Caco-2 (cell line): ENCODE data around the gene SFSWAP. TPM values are rescaled to one million over a fixed set of nuclear protein-coding genes. Genes with fewer than 3 reads are reported as not detected.

Experiments used
- BruUV-seq: library from RNA; stranded (reverse); fragments of 400-500 nt; replicated peaks from 2 replicates; lab custom pipeline; 2021; lab: Mats Ljungman, UMichigan
- CTCF ChIA-PET: fragments of 300-600 bp; sonication (Branson Sonifier 250); formaldehyde crosslinking; loops from one replicate; lab custom pipeline; 2022; ENCODE audit warnings: antibody characterized with exemption; lab: Charles Lee
- POLR2A ChIA-PET: fragments of 300-600 bp; sonication (Branson Sonifier 250); formaldehyde crosslinking; loops from one replicate; lab custom pipeline; 2022; ENCODE audit warnings: antibody characterized with exemption; lab: Charles Lee
- DNase-seq, 2 experiments: peaks; one replicate each; pipeline versions ENCODE4 v3.0.0 to v3.0.0-alpha.2; 2020 to 2022
- H3K27me3 ChIP-seq: replicated peaks from 2 replicates; pipeline ENCODE4 v1.6.0; 2011; ENCODE audit warnings: low read length; ENCODE audit not compliant: control insufficient read depth, insufficient read depth
- H3K36me3 ChIP-seq: 2 replicates; pipeline ENCODE4 v1.5.1; 2011; ENCODE audit warnings: low read length; ENCODE audit not compliant: control insufficient read depth, insufficient read depth
- H3K4me1 ChIP-seq: fragments of 250-450 bp; sonication (Bioruptor Pico); 2 replicates; pipeline ENCODE4 v1.5.1; 2020; ENCODE audit warnings: mild to moderate bottlenecking
- H3K4me3 ChIP-seq: 2 replicates; pipeline ENCODE4 v1.5.1; 2011; ENCODE audit warnings: low read depth, mild to moderate bottlenecking, control low read depth, low read length
- H3K9me3 ChIP-seq: fragments of 250-450 bp; sonication (Bioruptor Pico); 2 replicates; pipeline ENCODE4 v1.5.1; 2020; ENCODE audit warnings: mild to moderate bottlenecking, moderate library complexity
- H3K27ac Mint-ChIP-seq: one replicate; pipeline ENCODE4 v1.8.0; 2022; ENCODE audit warnings: mixed read lengths; ENCODE audit not compliant: unreplicated experiment
- H3K27me3 Mint-ChIP-seq: one replicate; pipeline ENCODE4 v1.8.0; 2022; ENCODE audit warnings: mixed read lengths; ENCODE audit not compliant: insufficient read depth, unreplicated experiment
- H3K36me3 Mint-ChIP-seq: one replicate; pipeline ENCODE4 v1.8.0; 2022; ENCODE audit warnings: mild to moderate bottlenecking, mixed read lengths; ENCODE audit not compliant: insufficient read depth, unreplicated experiment
- H3K4me1 Mint-ChIP-seq: one replicate; pipeline ENCODE4 v1.8.0; 2022; ENCODE audit warnings: low read depth, mixed read lengths; ENCODE audit not compliant: unreplicated experiment
- H3K4me3 Mint-ChIP-seq: one replicate; pipeline ENCODE4 v1.8.0; 2022; ENCODE audit warnings: mild to moderate bottlenecking, moderate library complexity, mixed read lengths; ENCODE audit not compliant: unreplicated experiment
- H3K9me3 Mint-ChIP-seq: one replicate; pipeline ENCODE4 v1.8.0; 2022; ENCODE audit warnings: mixed read lengths; ENCODE audit not compliant: unreplicated experiment
- CTCF ChIP-seq, 2 experiments: fragments of 200-600 bp in 1 of 2; IDR thresholded peaks; 1 replicate in 1 of 2; 2 replicates in 1 of 2; pipeline versions ENCODE4 v1.5.1 to v1.8.0; 2011 to 2022; ENCODE audit warnings: antibody characterized with exemption in 1 of 2, control low read depth in 1 of 2, inconsistent platforms in 1 of 2, low read depth in 1 of 2, low read length in 1 of 2, mild to moderate bottlenecking in 1 of 2, moderate library complexity in 1 of 2; ENCODE audit not compliant: insufficient read depth in 1 of 2, severe bottlenecking in 1 of 2, unreplicated experiment in 1 of 2
- intact Hi-C: fragments of 100-400 bp; cut with micrococcal nuclease; formaldehyde crosslinking; loops from one replicate; pipeline ENCODE4 v1.10.0; 2022; ENCODE audit not compliant: unreplicated experiment
- total RNA-seq: library from RNA; stranded (reverse); gene quantifications from 2 replicates; pipeline ENCODE4 v1.2.3, GENCODE V29; 2022

SFSWAP gene
- total RNA-seq, 1 experiment from 2014 or later = 42.3 TPM

GRCh38 chr12:131818821-131819585 lies 108.1 kb downstream of the SFSWAP start:
- Histone ChIP-seq H3K36me3 (no peaks in the 10 kb centered on the region), H3K9me3 (no peaks in the 10 kb centered on the region), H3K27me3 (no peaks in the 10 kb centered on the region), H3K4me1 (peaks cover 3% of the 10 kb centered on the region; the same call in 1 of the 2 replicates), H3K4me3 (no peak overlapping the region)
- BruUV-seq = no TSS peak
- ChIA-PET CTCF (no interaction called here), POLR2A (no interaction called here)
- intact Hi-C loops = no loop called here
- Mint-ChIP-seq H3K4me3 (no peak overlapping the region), H3K4me1 (peaks cover 11% of the 10 kb centered on the region), H3K36me3 (no peaks in the 10 kb centered on the region), H3K9me3 (no peaks in the 10 kb centered on the region), H3K27me3 (no peaks in the 10 kb centered on the region), H3K27ac (no peak overlapping the region)
- no peak for TF ChIP-seq CTCF (IDR thresholded peaks at IDR 0.05; ENCODE audit: insufficient read depth in 1 of 2, low read depth in 1 of 2, low read length in 1 of 2, severe bottlenecking in 1 of 2, unreplicated experiment in 1 of 2)
- no peak for DNase-seq

DNA sequence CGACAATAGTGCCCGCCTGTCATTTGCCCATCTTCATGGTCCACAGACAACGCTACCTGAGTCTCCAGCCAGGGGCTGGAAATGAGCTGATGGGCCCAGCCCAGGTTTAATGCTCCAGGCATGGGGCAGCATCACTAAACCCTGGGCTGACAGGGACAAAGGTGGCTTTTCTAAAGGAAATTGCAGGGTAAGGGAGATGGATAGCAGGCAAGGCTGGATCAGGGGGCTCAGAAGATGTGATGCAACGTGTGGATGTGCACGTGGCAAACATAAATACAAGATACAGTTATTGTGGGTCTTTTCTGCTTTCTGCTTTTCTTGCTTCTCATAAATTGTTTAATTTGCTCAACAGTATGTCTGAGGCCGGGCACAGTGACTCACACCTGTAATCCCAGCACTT lies 113.6 kb downstream of the SFSWAP start:
- CTCF ChIA-PET = no interaction called here
- intact Hi-C loops = loop anchor here (10.0 kb wide), 1 partner anchor 720 kb away; no protein-coding TSS in a partner anchor
- Histone ChIP-seq H3K4me1 (peaks cover 9% of the 10 kb centered on the region; the same call in 1 of the 2 replicates), H3K4me3 (no peak overlapping the region), H3K36me3 (no peaks in the 10 kb centered on the region), H3K27me3 (peaks cover 1% of the 10 kb centered on the region), H3K9me3 (no peaks in the 10 kb centered on the region)
- no peak for TF ChIP-seq CTCF (IDR thresholded peaks at IDR 0.05; ENCODE audit: insufficient read depth in 1 of 2, low read depth in 1 of 2, low read length in 1 of 2, severe bottlenecking in 1 of 2, unreplicated experiment in 1 of 2)
- Mint-ChIP-seq H3K27me3 (peaks cover 10% of the 10 kb centered on the region), H3K36me3 (no peaks in the 10 kb centered on the region), H3K27ac (no peak overlapping the region), H3K9me3 (no peaks in the 10 kb centered on the region), H3K4me3 (no peak overlapping the region), H3K4me1 (no peaks in the 10 kb centered on the region)
- no TSS peak for BruUV-seq
- DNase-seq = no peak
- POLR2A ChIA-PET = no interaction called here

DNA sequence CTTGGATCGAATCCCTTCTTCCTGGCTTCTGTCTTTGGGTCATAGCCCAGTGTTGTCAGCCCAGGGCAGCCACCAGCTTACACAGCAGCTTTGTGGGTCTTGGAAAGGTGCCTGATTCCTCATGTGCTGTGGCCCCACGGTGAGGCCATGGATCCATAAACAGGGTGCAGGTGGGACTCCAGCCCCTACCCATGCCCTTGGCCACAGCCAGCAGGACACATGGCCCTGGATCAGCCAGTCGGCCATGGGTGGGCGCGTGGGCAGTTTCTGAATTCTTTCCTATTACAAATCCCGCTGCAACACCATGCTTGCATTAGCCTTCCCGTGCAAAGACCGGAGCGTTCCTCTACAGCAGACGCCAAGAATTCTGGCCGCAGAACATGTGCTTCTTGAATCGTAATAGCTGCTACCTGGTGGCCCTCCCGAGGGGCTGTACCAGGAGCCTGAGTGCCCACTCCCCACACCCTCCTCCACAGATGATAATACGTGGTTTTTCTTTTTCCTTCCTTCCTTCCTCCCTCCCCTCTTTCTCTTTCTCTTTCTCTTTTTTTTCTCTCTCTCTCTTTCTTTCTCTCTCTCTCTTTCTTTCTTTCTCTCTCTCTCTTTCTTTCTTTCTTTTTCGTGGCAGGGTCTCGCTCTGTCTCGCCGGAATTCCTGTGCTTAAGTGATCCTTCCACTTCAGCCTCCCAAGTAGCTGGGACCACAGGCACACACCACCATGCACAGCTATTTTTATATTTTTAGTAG lies 114.4 kb downstream of the SFSWAP start:
- H3K4me1 Mint-ChIP-seq = no peaks in the 10 kb centered on the region
- POLR2A ChIA-PET = no interaction called here
- Histone ChIP-seq H3K4me1 (peaks cover 17% of the 10 kb centered on the region; the same call in 1 of the 2 replicates), H3K36me3 (no peaks in the 10 kb centered on the region), H3K27me3 (peaks cover 1% of the 10 kb centered on the region), H3K4me3 (no peak overlapping the region), H3K9me3 (no peaks in the 10 kb centered on the region)
- TF ChIP-seq CTCF (IDR thresholded peaks at IDR 0.05; ENCODE audit: insufficient read depth in 1 of 2, low read depth in 1 of 2, low read length in 1 of 2, severe bottlenecking in 1 of 2, unreplicated experiment in 1 of 2) = no peak
- no peaks in the 10 kb centered on the region for H3K36me3 Mint-ChIP-seq
- BruUV-seq = no TSS peak
- H3K4me3 Mint-ChIP-seq = no peak overlapping the region
- CTCF ChIA-PET = no interaction called here
- H3K9me3 Mint-ChIP-seq = no peaks in the 10 kb centered on the region
- no peak for DNase-seq
- peak overlapping the region; percentile 18 for H3K27ac Mint-ChIP-seq
- intact Hi-C loops = loop anchor here (10.0 kb wide), 1 partner anchor 721 kb away; no protein-coding TSS in a partner anchor
- peaks cover 10% of the 10 kb centered on the region for H3K27me3 Mint-ChIP-seq
